Measurements from ENCODE around the gene CIBAR2. TPM values are rescaled to one million over a fixed set of nuclear protein-coding genes. Genes with fewer than 3 reads are reported as not detected.

The CIBAR2 gene
- total and polyA plus RNA-seq, 9 of the 15 experiments (the other 6 are each of a cell fraction or from before 2014, with no cell fraction given): not detected

- TF ChIP-seq KDM4B (IDR thresholded peaks at IDR 0.05; ENCODE audit: borderline replicate concordance in 2 of 2, low read depth in 1 of 2) (no peak), L3MBTL2 (IDR thresholded peaks at IDR 0.05) (peak; percentile 81), DMBX1 (CRISPR knock-in tag; IDR thresholded peaks at IDR 0.05; ENCODE audit: borderline replicate concordance) (no peak), MEF2A (IDR thresholded peaks at IDR 0.05; ENCODE audit: control insufficient read depth, low read depth, low read length) (peak; percentile 91), MBD2 (IDR thresholded peaks at IDR 0.05; ENCODE audit: borderline replicate concordance, low read depth) (no peak), ZNF507 (tag; conservative IDR thresholded peaks at IDR 0.05) (no peak), RCOR1 (IDR thresholded peaks at IDR 0.05; ENCODE audit: borderline replicate concordance in 1 of 2, low read depth in 2 of 2, low read length in 2 of 2) (peak in 1 of 2 experiments; percentile 18; a peak in 1 of 4 replicates), HNRNPK (IDR thresholded peaks at IDR 0.05; ENCODE audit: low read depth, low read length, poor library complexity, severe bottlenecking) (no peak), CBX3 (IDR thresholded peaks at IDR 0.05; ENCODE audit: borderline replicate concordance in 1 of 2, low read length in 2 of 2) (0 out of 3 replicates have a peak, but pooled peaks of 1 of the 2 experiments have one; percentile 3), NR2C2 (CRISPR knock-in tag; IDR thresholded peaks at IDR 0.05) (no peak), NR2C2 (tag; IDR thresholded peaks at IDR 0.05) (peak; percentile 83), SMAD4 (CRISPR knock-in tag; conservative IDR thresholded peaks at IDR 0.05) (peak; percentile 62), ZBTB7A (IDR thresholded peaks at IDR 0.05; ENCODE audit: borderline replicate concordance, control insufficient read depth, low read depth, low read length) (no peak; the same call in 1 of the 2 replicates), NBN (IDR thresholded peaks at IDR 0.05; ENCODE audit: low read depth) (peak; percentile 55; the same call in 1 of the 2 replicates), KLF16 (IDR thresholded peaks at IDR 0.05) (0 out of 2 replicates have a peak, but pooled peaks have one; percentile 20), ZKSCAN8 (CRISPR knock-in tag; IDR thresholded peaks at IDR 0.05) (no peak; the same call in 1 of the 2 replicates), ZBTB5 (IDR thresholded peaks at IDR 0.05) (peak; percentile 86), BRF1 (IDR thresholded peaks at IDR 0.05; ENCODE audit: borderline replicate concordance, extremely low read depth, insufficient read length) (no peak), PML (IDR thresholded peaks at IDR 0.05; ENCODE audit: low read length) (peak; percentile 48; the same call in 1 of the 2 replicates)
These were observed 61.1 kb downstream of the CIBAR2 start (continued) for GRCh38 chr16:85051067-85051581.

Data from K562 (cell line).